Loucy (cell line): ENCODE results near the gene IKZF5.

Source experiments
- CTCF ChIP-seq: fragments of 200-600 bp; sonication (generic); conservative IDR thresholded peaks from 2 replicates; pipeline ENCODE4 v1.5.1; 2014; ENCODE audit warnings: mild to moderate bottlenecking, antibody characterized with exemption, low read length
- EZH2phosphoT487 ChIP-seq: fragments of 200-600 bp; IDR thresholded peaks from 2 replicates; pipeline ENCODE4 v1.6.1; 2018; ENCODE audit warnings: antibody characterized with exemption, mild to moderate bottlenecking, moderate library complexity, borderline replicate concordance

DNA sequence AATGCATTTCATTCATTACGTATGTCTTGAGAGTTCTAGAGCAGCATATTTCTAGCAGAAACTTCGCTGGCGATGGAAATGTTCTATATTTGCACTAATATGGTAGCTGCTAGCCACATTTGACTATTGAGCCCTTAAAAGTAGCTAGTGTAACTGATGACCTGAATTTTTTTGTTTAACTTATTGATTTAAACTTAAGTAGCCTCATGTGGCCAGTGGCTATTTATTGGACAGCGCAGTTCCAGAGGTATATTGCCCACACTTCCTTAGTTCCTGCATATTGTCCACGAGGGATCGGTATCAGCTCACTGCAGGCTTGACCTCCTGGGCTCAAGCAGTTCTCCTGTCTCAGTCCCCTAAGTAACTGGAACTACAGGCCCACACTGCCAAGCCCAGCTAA, 24.7 kb downstream of the IKZF5 start:
- TF ChIP-seq CTCF (no peak), EZH2phosphoT487 (no peak)
